K562 (cell line): ENCODE results near the gene MTHFD2. TPM values are rescaled to one million over a fixed set of nuclear protein-coding genes. Genes with fewer than 3 reads are reported as not detected.

ENCODE experiments used
- ASH1L ChIP-seq: fragments of 450-650 bp; IDR thresholded peaks from 2 replicates; pipeline ENCODE4 v1.6.1; 2018; ENCODE audit warnings: borderline replicate concordance, mild to moderate bottlenecking, low read depth; ENCODE audit not compliant: partially characterized antibody
- CTCFL ChIP-seq: IDR thresholded peaks from 2 replicates; pipeline ENCODE4 v1.6.1; 2011; ENCODE audit warnings: borderline replicate concordance, low read depth, mild to moderate bottlenecking, moderate library complexity, low read length; ENCODE audit not compliant: insufficient read depth, poor library complexity, severe bottlenecking
- FOXJ2 ChIP-seq: fragments of 200-800 bp; sonication (Bioruptor generic); IDR thresholded peaks from 2 replicates; pipeline ENCODE4 v1.6.1; 2016; ENCODE audit warnings: missing genetic modification characterization, missing compliant biosample characterization
- GABPB1 ChIP-seq: sonication (generic); formaldehyde crosslinking; IDR thresholded peaks from 2 replicates; pipeline ENCODE4 v1.8.0; 2022; ENCODE audit warnings: mild to moderate bottlenecking, missing genetic modification reagents
- HIVEP1 ChIP-seq: fragments of 250-450 bp; sonication (Bioruptor Pico); IDR thresholded peaks from 2 replicates; pipeline ENCODE4 v1.4.0; 2020; ENCODE audit warnings: mild to moderate bottlenecking
- HSF4 ChIP-seq: fragments of 250-450 bp; sonication (Bioruptor Pico); IDR thresholded peaks from 2 replicates; pipeline ENCODE4 v2.1.2; 2022; ENCODE audit warnings: mild to moderate bottlenecking, moderate library complexity, borderline replicate concordance
- IRF2 ChIP-seq: sonication (generic); formaldehyde crosslinking; IDR thresholded peaks from 2 replicates; pipeline ENCODE4 v1.8.1; 2022; ENCODE audit warnings: mild to moderate bottlenecking, missing genetic modification reagents
- KLF13 ChIP-seq: fragments of 450-650 bp; IDR thresholded peaks from 2 replicates; pipeline ENCODE4 v1.6.1; 2016; ENCODE audit warnings: missing genetic modification characterization, low read depth, mild to moderate bottlenecking, missing compliant biosample characterization, moderate library complexity, borderline replicate concordance
- MCM7 ChIP-seq, 2 experiments: fragments of 450-650 bp; IDR thresholded peaks; 2 replicates each; pipeline ENCODE4 v1.6.1; 2016 to 2018
- NFIC ChIP-seq: fragments of 450-650 bp; IDR thresholded peaks from 2 replicates; pipeline ENCODE4 v1.6.1; 2017; ENCODE audit warnings: mild to moderate bottlenecking, inconsistent platforms
- NR1H2 ChIP-seq: sonication (generic); formaldehyde crosslinking; IDR thresholded peaks from 2 replicates; pipeline ENCODE4 v1.4.0; 2020; ENCODE audit warnings: mild to moderate bottlenecking, missing genetic modification reagents
- PBX2 ChIP-seq, 2 experiments: IDR thresholded peaks in 1 of 2; conservative IDR thresholded peaks in 1 of 2; 2 replicates each; pipeline ENCODE4 v1.6.1; 2016; ENCODE audit warnings: low read depth in 2 of 2, mild to moderate bottlenecking in 1 of 2, missing compliant biosample characterization in 1 of 2, missing genetic modification characterization in 1 of 2, moderate library complexity in 1 of 2
- POLR2G ChIP-seq: fragments of 200-400 bp; formaldehyde crosslinking; IDR thresholded peaks from 2 replicates; pipeline ENCODE4 v1.6.1; 2017; ENCODE audit warnings: low read depth, mild to moderate bottlenecking, antibody characterized with exemption, low read length, moderate library complexity
- U2AF1 ChIP-seq: fragments of 200-400 bp; formaldehyde crosslinking; optimal IDR thresholded peaks from 2 replicates; pipeline ENCODE3; 2017; ENCODE audit warnings: mild to moderate bottlenecking, low read depth, low read length, moderate library complexity
- ZFP36 ChIP-seq: fragments of 150-350 bp; IDR thresholded peaks from 2 replicates; pipeline ENCODE4 v1.6.1; 2018; ENCODE audit warnings: low read length, low read depth; ENCODE audit not compliant: partially characterized antibody
- ZFX ChIP-seq: sonication (generic); formaldehyde crosslinking; IDR thresholded peaks from 2 replicates; pipeline ENCODE4 v1.8.0; 2022; ENCODE audit warnings: mild to moderate bottlenecking, missing genetic modification reagents, moderate library complexity
- polyA plus RNA-seq, 8 experiments: library from polyadenylated mRNA; depleted of rRNA in 4 of 8; stranded (reverse) in 5 of 8; unstranded in 3 of 8; fragments of >200 nt; fragmentation: Nextera tagmentation in 2 of 8; fragmentation: Illumina TruSeq in 1 of 8; extraction: Ambion mirVana in 2 of 8; extraction: Trizol in 1 of 8; gene quantifications; 2 replicates each; pipeline versions ENCODE4 v1.2.1 to v1.2.3, GENCODE V29; 2011 to 2014; ENCODE audit warnings: inconsistent platforms in 1 of 8, missing spikeins in 1 of 8
- total RNA-seq, 7 experiments: library from RNA; depleted of rRNA in 6 of 7; stranded (reverse); fragments of >200 nt in 6 of 7; fragmentation: Illumina TruSeq in 2 of 7; extraction: Trizol in 2 of 7; gene quantifications; 2 replicates each; pipeline versions ENCODE4 v1.2.1 to v1.2.3, GENCODE V29; 2011 to 2021; ENCODE audit warnings: low replicate concordance in 1 of 7
- TF ChIP-seq, protein P1 (sequence below): fragments of 250-450 bp; sonication (Bioruptor Pico); IDR thresholded peaks from 2 replicates; pipeline ENCODE4 v1.5.0; 2021
- TF ChIP-seq, protein P2 (sequence below): fragments of 250-450 bp; sonication (Bioruptor Pico); IDR thresholded peaks from 2 replicates; pipeline ENCODE4 v1.4.0; 2020; ENCODE audit warnings: mild to moderate bottlenecking, moderate library complexity
- TF ChIP-seq, protein P3 (sequence below): sonication (generic); formaldehyde crosslinking; IDR thresholded peaks from 2 replicates; pipeline ENCODE4 v1.8.0; 2022; ENCODE audit warnings: mild to moderate bottlenecking, missing genetic modification reagents

MTHFD2 gene
- total and polyA plus RNA-seq, 9 of the 15 experiments (the other 6 are each of a cell fraction or from before 2014, with no cell fraction given): 113 to 520 (median 234) TPM

DNA sequence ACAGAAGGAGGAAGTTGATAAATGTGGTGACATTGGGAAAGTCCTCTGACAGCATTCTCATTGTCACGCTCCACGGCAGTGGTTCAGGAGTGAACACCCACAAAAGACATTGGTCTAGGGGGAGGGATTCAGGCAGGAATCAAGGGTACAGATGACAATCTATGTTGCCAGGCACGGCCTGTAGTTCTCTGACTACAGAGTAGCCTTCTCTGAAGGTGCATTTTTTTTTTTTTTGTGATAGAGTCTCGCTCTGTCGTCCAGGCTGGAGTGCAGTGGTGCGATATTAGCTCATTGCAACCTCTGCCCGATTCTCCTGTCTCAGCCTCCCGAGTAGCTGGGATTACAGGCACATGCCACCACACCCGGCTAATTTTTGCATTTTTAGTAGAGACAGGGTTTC, 12.4 kb upstream of the MTHFD2 start (continued):
- peak; percentile 55; the same call in 1 of the 2 replicates for TF ChIP-seq ZFX (CRISPR knock-in tag)
- TF ChIP-seq, protein P1, sequence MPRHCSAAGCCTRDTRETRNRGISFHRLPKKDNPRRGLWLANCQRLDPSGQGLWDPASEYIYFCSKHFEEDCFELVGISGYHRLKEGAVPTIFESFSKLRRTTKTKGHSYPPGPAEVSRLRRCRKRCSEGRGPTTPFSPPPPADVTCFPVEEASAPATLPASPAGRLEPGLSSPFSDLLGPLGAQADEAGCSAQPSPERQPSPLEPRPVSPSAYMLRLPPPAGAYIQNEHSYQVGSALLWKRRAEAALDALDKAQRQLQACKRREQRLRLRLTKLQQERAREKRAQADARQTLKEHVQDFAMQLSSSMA: no peak
- TF ChIP-seq ZFP36: peak; percentile 70
- TF ChIP-seq PBX2 (CRISPR knock-in tag; IDR thresholded peaks at IDR 0.05; ENCODE audit: low read depth): no peak
- peak; percentile 85 for TF ChIP-seq PBX2 (tag; conservative IDR thresholded peaks at IDR 0.05; ENCODE audit: low read depth)
- no peak for TF ChIP-seq U2AF1
- no peak for TF ChIP-seq IRF2
- no peak for TF ChIP-seq NR1H2 (CRISPR knock-in tag)
- TF ChIP-seq ASH1L: no peak
- no peak for TF ChIP-seq FOXJ2 (tag)
- TF ChIP-seq MCM7 (IDR thresholded peaks at IDR 0.05): no peak
- TF ChIP-seq CTCFL: no peak
- TF ChIP-seq HSF4: no peak
- no peak for TF ChIP-seq GABPB1 (CRISPR knock-in tag)
- peak; percentile 31 for TF ChIP-seq NFIC
- no peak for TF ChIP-seq KLF13 (tag)
- TF ChIP-seq HIVEP1 (CRISPR knock-in tag): no peak
- 0 out of 2 replicates have a peak, but pooled peaks have one; percentile 24 for TF ChIP-seq POLR2G
- TF ChIP-seq, protein P2, sequence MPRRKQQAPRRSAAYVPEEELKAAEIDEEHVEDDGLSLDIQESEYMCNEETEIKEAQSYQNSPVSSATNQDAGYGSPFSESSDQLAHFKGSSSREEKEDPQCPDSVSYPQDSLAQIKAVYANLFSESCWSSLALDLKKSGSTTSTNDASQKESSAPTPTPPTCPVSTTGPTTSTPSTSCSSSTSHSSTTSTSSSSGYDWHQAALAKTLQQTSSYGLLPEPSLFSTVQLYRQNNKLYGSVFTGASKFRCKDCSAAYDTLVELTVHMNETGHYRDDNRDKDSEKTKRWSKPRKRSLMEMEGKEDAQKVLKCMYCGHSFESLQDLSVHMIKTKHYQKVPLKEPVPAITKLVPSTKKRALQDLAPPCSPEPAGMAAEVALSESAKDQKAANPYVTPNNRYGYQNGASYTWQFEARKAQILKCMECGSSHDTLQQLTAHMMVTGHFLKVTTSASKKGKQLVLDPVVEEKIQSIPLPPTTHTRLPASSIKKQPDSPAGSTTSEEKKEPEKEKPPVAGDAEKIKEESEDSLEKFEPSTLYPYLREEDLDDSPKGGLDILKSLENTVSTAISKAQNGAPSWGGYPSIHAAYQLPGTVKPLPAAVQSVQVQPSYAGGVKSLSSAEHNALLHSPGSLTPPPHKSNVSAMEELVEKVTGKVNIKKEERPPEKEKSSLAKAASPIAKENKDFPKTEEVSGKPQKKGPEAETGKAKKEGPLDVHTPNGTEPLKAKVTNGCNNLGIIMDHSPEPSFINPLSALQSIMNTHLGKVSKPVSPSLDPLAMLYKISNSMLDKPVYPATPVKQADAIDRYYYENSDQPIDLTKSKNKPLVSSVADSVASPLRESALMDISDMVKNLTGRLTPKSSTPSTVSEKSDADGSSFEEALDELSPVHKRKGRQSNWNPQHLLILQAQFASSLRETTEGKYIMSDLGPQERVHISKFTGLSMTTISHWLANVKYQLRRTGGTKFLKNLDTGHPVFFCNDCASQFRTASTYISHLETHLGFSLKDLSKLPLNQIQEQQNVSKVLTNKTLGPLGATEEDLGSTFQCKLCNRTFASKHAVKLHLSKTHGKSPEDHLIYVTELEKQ: no peak
- TF ChIP-seq, protein P3, sequence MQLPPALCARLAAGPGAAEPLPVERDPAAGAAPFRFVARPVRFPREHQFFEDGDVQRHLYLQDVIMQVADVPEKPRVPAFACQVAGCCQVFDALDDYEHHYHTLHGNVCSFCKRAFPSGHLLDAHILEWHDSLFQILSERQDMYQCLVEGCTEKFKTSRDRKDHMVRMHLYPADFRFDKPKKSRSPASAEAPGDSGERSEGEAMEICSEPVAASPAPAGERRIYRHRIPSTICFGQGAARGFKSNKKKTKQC (CRISPR knock-in tag): no peak
